HG03135 (cell line): Measurements from ENCODE around the gene NDRG4.
A peak's percentile ranks its signal among the peaks of the same experiment; 100 is the strongest.

Experiments used
- ATAC-seq: cut with Tn5 transposase; IDR thresholded peaks from one replicate; pipeline ENCODE4 v1.9.1; 2021; ENCODE audit warnings: mild to moderate bottlenecking, moderate library complexity; ENCODE audit not compliant: unreplicated experiment

NDRG4 gene

GRCh38 chr16:58508671-58509251, 8.8 kb downstream of the NDRG4 start:
- ATAC-seq, result no peak

GRCh38 chr16:58509256-58510096, 9.5 kb downstream of the NDRG4 start:
- no peak for ATAC-seq

- no peak for ATAC-seq
These were observed 10.3 kb downstream of the NDRG4 start for GRCh38 chr16:58510097-58510775.

GRCh38 chr16:58510776-58511628, 11.1 kb downstream of the NDRG4 start:
- ATAC-seq, result no peak

GRCh38 chr16:58511933-58512815, 12.2 kb downstream of the NDRG4 start:
- ATAC-seq, result peak; percentile 30

- no peak for ATAC-seq
These were observed 13.9 kb downstream of the NDRG4 start for GRCh38 chr16:58513874-58514273.

GRCh38 chr16:58515125-58515870, 15.4 kb downstream of the NDRG4 start, which contains the start of gene SETD6:
Gene SETD6, plus strand, starts transcription at chr16:58515517. Its CDS starts 21 bp downstream, at chr16:58515538.
- peak; percentile 80 for ATAC-seq

GRCh38 chr16:58515871-58516767, 16.2 kb downstream of the NDRG4 start:
- ATAC-seq, result peak; percentile 48

GRCh38 chr16:58516768-58517107, 16.8 kb downstream of the NDRG4 start:
- ATAC-seq, result no peak

- ATAC-seq, result peak; percentile 37
These were observed 18.4 kb downstream of the NDRG4 start for GRCh38 chr16:58518083-58518979.

- ATAC-seq, result no peak
These were observed 19.0 kb downstream of the NDRG4 start for GRCh38 chr16:58518980-58519368.

GRCh38 chr16:58519707-58520106, 19.8 kb downstream of the NDRG4 start:
- no peak for ATAC-seq

- no peak for ATAC-seq
These were observed 30.2 kb downstream of the NDRG4 start for GRCh38 chr16:58530179-58530578.

GRCh38 chr16:58532414-58532813, 32.5 kb downstream of the NDRG4 start:
- ATAC-seq, result no peak

- ATAC-seq, result no peak
These were observed 34.0 kb downstream of the NDRG4 start for GRCh38 chr16:58533751-58534470.

GRCh38 chr16:58535100-58535499, 35.2 kb downstream of the NDRG4 start:
- no peak for ATAC-seq

GRCh38 chr16:58536278-58536677, 36.3 kb downstream of the NDRG4 start:
- no peak for ATAC-seq
